HG03565 (cell line): ENCODE data around the gene INPP5E.
"Not testable (repeated sequence)": the region's sequence is repeated elsewhere in the genome, so short reads cannot be mapped to it uniquely, and the experiment has no call there.

Source experiments
- ATAC-seq: cut with Tn5 transposase; IDR thresholded peaks from one replicate; pipeline ENCODE4 v1.9.1; 2021; ENCODE audit warnings: mild to moderate bottlenecking, moderate library complexity; ENCODE audit not compliant: unreplicated experiment

The INPP5E gene

DNA sequence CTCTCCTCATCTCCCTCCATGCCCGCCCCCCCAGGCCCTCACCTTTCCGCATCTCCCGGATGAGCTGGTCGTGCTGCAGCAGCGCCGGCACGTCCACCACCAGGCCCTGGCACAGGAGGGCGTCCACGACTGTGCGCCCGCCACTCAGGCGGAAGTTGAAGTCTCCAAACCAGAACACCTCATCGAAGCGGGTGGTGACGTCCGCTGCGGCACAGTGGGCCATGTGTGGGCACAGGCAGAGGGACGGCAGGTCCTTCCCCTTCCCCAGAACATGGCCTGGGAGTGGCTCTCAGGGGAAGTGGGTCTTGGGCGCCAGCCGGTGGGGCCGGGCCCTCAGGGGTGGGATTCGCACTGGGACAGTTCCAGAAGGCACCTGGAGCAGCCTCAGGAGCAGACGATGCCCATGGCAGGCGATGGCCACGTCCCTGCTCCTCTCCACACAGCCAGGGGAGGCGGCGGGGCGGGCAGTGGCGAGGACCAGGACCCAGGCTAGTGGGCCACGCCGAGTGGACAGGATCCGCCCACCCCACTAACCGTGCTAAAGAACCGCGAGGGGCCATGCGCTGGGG lies 7.8 kb downstream of the INPP5E start:
- ATAC-seq = no peak

GRCh38 chr9:136430588-136431234 lies 8.9 kb downstream of the INPP5E start:
- no peak for ATAC-seq

DNA sequence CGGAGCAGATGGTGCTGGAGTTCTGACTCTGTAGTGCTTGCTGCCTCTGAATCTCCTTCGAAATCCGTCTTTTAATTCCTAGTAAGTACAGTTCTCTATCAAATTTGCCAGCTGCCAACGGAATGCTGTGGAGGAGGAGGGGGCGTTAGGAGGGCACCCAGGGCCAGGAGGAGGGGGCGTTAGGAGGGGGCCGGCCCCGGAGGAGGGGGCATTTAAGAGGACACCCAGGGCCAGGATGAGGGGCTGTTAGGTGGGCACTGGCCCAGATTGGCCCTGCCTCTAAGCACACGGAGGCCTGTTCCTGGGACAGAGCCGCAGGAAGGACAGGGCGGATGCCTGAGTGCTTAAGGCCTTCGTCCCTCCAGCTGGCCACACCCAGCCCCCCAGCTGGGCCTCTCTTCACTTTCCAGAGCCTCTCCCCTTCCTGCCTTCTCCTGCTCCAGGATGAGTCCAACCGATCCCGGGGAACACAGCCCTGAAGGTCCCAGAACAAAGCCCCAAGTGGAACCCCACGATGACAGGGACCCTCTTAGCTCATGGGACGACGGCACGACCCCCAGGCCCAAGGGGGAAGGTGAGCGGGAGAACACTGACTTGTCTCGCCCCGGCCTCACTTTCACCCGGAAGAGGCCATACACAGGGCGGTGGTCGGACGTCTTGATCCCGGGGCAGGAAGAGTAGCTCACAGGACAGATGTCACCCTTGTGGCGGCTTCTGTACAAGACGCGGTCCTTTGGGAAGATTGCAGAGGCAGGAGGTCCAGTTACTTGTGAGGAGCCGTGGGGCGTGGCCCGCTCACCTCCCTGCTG lies 9.8 kb downstream of the INPP5E start:
- ATAC-seq = no peak

- ATAC-seq = no peak
These were observed 10.5 kb downstream of the INPP5E start for GRCh38 chr9:136429075-136429628.

GRCh38 chr9:136426787-136427186 lies 12.9 kb downstream of the INPP5E start:
- ATAC-seq = no peak

- ATAC-seq = not testable (repeated sequence)
These were observed 14.3 kb downstream of the INPP5E start for GRCh38 chr9:136425367-136425766.

- ATAC-seq = no peak
These were observed 14.8 kb downstream of the INPP5E start for GRCh38 chr9:136424750-136425362.

DNA sequence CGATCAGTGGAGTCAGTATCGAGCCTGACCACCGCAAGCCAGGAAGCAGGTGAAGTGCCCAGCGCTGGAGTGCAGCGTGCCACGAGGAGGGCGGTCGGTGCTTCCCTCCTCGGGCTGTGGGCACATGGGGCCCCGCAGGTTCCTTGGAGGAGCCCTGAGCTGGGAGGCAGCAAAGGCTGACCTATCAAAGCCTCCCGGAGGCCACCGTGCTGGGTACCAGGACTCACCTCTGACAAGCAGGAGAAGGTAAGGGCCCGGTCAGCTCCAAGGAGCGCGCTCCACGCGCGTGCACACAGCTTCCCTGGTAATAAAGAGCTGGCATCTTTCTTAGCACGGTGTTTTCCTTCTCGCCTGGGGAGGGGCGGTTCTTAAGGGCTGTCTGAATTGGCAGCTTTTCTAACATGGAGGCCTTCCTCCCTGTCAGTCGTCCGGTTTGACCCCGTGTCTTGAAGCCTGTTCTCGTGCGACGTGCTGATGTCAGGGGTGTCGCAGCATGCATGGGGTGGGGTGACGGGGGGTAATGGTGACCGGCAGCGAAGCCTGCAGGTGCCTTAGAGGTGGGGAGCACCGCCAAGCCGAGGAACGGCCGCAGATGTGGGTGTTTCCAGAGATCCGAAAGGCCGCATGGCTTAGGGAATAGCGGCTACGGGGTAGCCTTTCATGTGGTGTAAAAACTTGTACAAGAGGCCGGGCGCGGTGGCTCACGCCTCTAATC lies 16.1 kb downstream of the INPP5E start:
- no peak for ATAC-seq

DNA sequence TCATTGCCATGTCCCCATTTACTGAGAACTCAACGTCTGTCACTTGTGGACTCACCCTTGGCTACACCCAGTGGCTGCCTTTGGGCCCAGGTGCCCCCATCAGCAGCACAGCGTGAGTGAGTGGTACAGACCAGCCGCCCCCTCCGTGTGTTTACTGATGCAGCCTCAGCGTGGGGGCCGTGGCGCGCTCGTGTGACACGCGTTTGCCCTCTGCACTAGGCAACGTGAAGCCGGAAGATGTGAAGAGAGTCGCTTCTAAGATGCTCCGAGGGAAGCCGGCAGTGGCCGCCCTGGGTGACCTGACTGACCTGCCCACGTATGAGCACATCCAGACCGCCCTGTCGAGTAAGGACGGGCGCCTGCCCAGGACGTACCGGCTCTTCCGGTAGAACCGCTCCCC lies 16.8 kb downstream of the INPP5E start:
- no peak for ATAC-seq

DNA sequence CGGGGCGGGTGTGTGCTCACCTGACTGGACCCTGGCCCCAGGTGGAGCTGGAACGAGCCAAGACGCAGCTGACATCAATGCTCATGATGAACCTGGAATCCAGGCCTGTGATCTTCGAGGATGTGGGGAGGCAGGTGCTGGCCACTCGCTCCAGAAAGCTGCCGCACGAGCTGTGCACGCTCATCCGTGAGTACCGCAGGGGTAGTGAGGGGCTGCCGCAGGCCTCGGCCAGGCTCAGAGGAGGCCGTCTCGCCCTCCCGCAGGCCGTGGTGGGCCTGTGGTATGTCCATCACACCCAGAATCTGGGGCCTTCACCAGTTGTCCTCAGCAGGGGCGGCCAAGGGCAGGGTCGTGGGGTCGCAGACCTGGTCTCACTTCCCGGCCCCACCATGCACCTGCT lies 17.9 kb downstream of the INPP5E start:
- no peak for ATAC-seq

DNA sequence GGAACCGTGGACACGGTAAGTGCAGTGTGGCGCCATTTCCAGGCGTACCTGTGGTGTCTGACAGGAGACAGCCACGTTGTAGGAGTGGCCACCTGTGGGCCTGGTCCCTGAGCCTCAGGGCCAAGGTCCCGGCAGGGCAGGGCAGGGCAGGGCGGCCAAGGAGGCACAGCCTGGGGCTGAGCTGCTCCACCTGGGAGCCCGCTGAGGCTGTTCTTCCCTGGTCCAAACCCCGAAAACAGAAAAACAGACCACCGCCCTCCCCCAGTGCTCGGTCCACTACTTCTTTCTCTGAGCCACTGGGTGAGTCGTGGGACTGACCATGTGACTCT lies 20.6 kb downstream of the INPP5E start:
- no peak for ATAC-seq

DNA sequence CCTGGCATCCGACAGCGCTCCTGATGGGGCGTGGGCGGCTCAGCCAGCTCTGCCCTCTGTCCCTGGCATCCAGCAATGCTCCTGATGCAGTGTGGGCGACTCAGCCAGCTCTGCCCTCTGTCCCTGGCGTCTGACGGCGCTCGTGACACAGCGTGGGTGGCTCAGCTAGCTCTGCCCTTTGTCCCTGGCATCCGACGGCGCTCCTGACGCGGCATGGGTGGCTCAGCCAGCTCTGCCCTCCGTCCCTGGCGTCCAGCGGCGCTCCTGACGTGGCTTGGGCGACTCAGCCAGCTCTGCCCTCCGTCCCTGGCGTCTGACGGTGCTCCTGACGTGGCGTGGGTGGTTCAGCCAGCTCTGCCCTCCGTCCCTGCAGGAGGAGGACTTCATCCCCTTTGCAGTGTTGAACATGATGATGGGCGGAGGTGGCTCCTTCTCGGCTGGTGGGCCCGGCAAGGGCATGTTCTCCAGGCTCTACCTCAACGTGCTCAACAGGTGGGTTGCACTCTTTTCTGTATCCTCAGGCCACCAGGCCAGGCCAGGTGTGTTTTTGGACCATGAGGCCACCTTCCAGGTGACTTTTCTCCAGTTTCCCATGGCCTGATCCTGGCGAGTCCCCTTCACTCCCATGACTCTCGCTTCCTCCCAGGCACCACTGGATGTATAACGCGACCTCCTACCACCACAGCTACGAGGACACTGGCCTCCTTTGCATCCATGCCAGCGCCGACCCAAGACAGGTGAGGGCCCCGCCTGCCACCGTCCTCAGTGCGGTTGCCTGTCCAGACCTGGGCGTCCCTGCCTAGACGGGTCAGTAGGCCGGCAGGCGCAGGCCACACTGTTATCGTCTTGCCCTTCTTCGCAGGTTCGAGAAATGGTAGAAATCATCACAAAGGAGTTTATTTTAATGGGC lies 21.2 kb downstream of the INPP5E start:
- ATAC-seq = no peak

- no peak for ATAC-seq
These were observed 22.7 kb downstream of the INPP5E start for GRCh38 chr9:136416914-136417313.

DNA sequence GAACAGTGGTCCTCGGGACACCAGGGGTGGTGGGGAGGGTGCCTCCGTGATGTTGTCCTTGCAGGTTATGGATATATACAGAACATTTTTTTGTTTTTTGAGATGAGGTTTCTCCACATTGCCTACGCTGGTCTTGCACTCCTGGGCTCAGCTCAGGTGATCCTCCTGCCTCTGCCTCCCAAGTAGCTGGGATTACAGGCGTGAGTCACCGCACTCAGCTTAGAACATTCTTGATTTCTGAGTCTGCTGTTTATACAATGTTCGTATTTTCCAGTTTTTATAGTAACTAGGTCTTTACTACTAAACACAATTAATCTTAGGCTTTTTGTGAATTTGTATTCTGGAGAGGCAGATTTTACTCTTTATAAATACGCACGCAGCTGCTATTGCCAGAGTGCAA lies 23.2 kb downstream of the INPP5E start:
- ATAC-seq = no peak

GRCh38 chr9:136412962-136413361 lies 26.7 kb downstream of the INPP5E start:
- no peak for ATAC-seq

GRCh38 chr9:136411378-136411777 lies 28.3 kb downstream of the INPP5E start:
- ATAC-seq = no peak

DNA sequence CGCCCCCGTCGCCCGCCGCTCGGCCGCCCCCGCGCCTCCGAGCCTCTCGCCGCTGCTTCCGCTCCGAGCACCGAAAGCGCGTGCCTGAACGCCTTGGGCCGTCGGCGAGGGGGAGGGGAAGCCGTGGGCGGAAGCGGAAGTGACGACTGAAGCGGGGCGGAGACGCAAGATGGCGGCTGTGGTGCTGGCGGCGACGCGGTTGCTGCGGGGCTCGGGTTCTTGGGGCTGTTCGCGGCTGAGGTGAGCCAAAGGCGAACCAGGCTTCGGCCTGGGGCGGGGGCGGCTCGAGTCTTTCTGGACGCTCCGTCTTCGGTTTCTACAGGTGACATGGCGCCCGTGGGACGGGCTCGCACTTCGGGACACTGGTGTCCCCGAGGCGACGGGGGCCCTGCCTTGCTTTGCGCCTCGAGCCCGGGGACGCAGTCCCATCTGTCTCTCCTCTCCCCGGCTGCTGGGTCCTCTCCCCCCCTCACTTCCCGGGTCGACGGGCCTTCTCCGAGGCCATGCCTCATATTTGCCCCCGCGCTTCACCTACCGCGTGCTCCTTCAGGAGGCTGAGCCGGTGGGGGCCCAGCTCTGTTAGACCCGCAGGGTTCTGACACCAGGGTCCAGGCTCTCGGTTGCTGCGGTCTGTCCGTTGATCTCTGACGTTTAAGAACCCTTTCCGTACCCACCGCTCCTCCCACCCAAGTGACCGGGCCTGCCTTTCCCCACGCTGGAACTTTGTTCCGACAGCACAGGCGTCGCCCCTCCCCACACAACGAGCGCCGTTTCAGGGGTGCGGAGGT lies 29.0 kb downstream of the INPP5E start, which contains the start of the genes ENTR1 and PMPCA:
ENTR1 (minus strand) TSS at position 115 of the 788 bp plus-strand sequence. CDS start 217 bp downstream, outside the sequence.
PMPCA (plus strand) TSS at position 159 of the 788 bp plus-strand sequence; CDS start at position 170, 11 bp downstream.
- ATAC-seq = peak; percentile 77

- ATAC-seq = peak; percentile 11
These were observed 29.8 kb downstream of the INPP5E start for GRCh38 chr9:136409557-136410455.
